Measurements from ENCODE around the gene HSD17B7. TPM values are rescaled to one million over a fixed set of nuclear protein-coding genes. Genes with fewer than 3 reads are reported as not detected.
"Not testable (repeated sequence)": the region's sequence is repeated elsewhere in the genome, so short reads cannot be mapped to it uniquely, and the experiment has no call there.

Gene HSD17B7, protein sequence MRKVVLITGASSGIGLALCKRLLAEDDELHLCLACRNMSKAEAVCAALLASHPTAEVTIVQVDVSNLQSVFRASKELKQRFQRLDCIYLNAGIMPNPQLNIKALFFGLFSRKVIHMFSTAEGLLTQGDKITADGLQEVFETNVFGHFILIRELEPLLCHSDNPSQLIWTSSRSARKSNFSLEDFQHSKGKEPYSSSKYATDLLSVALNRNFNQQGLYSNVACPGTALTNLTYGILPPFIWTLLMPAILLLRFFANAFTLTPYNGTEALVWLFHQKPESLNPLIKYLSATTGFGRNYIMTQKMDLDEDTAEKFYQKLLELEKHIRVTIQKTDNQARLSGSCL
- 18.3 TPM for total RNA-seq (2013)
- polyA plus RNA-seq (10 to 100 TPM; 11.6 to 15.4 (median 11.9) TPM), polyA minus RNA-seq (5.4 and 8.9 TPM in 2 replicates), total RNA-seq (1.9 to 9.7 (median 5.5) reads per million in 11 experiments)

DNA sequence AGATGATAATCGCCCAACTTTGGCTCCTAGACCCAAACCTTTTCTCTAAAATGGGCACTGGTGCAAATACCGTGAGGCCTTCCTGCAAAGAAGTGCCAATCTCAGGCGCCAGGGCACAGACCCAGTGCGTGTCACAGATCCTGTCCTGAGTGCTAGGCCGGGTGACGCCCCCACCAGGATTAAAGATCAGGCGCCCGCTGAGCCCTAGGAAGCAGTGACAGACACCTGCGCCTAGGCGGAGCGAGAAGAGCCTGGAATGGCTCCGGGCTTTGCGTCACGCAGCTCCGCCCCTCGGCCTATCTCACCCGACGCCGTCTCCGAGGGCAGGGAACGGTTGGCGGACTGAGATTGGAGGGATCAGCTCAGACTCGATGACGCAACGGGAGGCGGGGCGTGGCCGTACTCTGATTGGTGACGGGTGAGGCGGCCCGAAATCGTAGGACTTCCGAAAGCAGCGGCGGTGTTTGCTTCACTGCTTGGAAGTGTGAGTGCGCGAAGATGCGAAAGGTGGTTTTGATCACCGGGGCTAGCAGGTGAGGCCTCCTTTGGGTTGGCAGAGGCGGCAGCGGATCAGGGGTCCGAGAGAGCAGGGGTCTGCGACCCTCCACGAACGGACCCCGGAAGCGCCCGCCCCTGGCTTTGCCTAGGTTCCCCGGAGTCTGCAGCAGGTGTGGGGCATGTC, at the start of gene HSD17B7:
Gene HSD17B7, plus strand, starts transcription at position 400 of the 682 bp plus-strand sequence. Its CDS starts 99 bp downstream, at position 499.
- H3K9me3 ChIP-seq (replicated peaks in 1 of 2; ENCODE audit: control insufficient read depth in 1 of 2, insufficient read depth in 1 of 2, low read length in 2 of 2); H3K4me1 ChIP-seq (ENCODE audit: control insufficient read depth in 1 of 2, insufficient read depth in 2 of 2, low read length in 2 of 2); H3K36me3 ChIP-seq (replicated peaks in 1 of 2; ENCODE audit: control insufficient read depth in 1 of 2, insufficient read depth in 2 of 2, low read length in 2 of 2); H3K79me2 ChIP-seq (ENCODE audit: insufficient read depth, low read length); H3K4me2 ChIP-seq (replicated peaks; ENCODE audit: extremely low read depth, low read length, poor library complexity, severe bottlenecking); intact Hi-C loops (cut with micrococcal nuclease); H4K20me1 ChIP-seq (ENCODE audit: insufficient read depth, low read length); H3K27me3 ChIP-seq (ENCODE audit: control insufficient read depth in 2 of 2, insufficient read depth in 2 of 2, low read length in 2 of 2); H3K27me3 Mint-ChIP-seq (ENCODE audit: low read depth in 3 of 3); H3K9me3 Mint-ChIP-seq; H3K4me1 Mint-ChIP-seq: not testable (repeated sequence)
- TF ChIP-seq, protein P1, sequence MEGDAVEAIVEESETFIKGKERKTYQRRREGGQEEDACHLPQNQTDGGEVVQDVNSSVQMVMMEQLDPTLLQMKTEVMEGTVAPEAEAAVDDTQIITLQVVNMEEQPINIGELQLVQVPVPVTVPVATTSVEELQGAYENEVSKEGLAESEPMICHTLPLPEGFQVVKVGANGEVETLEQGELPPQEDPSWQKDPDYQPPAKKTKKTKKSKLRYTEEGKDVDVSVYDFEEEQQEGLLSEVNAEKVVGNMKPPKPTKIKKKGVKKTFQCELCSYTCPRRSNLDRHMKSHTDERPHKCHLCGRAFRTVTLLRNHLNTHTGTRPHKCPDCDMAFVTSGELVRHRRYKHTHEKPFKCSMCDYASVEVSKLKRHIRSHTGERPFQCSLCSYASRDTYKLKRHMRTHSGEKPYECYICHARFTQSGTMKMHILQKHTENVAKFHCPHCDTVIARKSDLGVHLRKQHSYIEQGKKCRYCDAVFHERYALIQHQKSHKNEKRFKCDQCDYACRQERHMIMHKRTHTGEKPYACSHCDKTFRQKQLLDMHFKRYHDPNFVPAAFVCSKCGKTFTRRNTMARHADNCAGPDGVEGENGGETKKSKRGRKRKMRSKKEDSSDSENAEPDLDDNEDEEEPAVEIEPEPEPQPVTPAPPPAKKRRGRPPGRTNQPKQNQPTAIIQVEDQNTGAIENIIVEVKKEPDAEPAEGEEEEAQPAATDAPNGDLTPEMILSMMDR (IDR thresholded peaks at IDR 0.05) = peak; percentile 10
- WGBS (ENCODE audit: insufficient coverage) = 0% methylated on average over 7 of the region's 49 CpGs
- Mint-ChIP-seq H3K36me3 (peaks cover 8 to 16% of the 10 kb centered on the region in 2 donors), H3K4me3 (peak within 1 kb of the TSS; percentile 88 to 91), H3K27ac (peak within 1 kb of the TSS; percentile 90 to 97 (median 96))
- peak within 1 kb of the TSS; percentile 64 for H3K9ac ChIP-seq (ENCODE audit: insufficient read depth, low read length, poor library complexity, severe bottlenecking)
- peak within 1 kb of the TSS; percentile 38 to 90 for H3K27ac ChIP-seq (ENCODE audit: low read depth in 1 of 2, low read length in 2 of 2)
- H2AFZ ChIP-seq (ENCODE audit: insufficient read depth, low read depth, low read length, poor library complexity, severe bottlenecking) = peak within 1 kb of the TSS; percentile 81
- peak within 1 kb of the TSS; percentile 53 to 71 (median 60) for H3K4me3 ChIP-seq (replicated peaks in 1 of 3; ENCODE audit: low read depth in 2 of 3, low read length in 3 of 3)
- DNase-seq = peak; percentile 67 to 78 (median 68)

DNA sequence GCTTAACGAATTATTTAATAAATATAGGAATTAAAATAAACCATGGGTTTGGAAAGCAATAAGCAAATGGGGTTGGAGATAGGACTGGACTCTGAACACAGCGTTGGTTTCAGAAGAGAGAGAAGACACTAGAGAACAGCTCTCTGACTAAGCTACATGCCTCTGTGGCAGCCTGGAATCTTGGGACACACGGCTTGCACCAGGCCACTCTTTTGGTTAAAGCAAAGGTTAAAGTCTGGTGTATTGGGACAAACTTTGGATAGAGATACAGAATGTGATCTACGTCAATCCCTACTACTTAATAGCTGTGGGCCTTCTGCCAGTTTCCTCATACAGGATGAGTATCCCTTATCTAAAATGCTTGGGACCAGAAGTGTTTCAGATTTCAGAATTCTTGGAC, 49.7 kb upstream of the HSD17B7 start:
- peaks cover 0 to 9% (median 3%) of the 10 kb centered on the region in 7 donors for H3K9me3 Mint-ChIP-seq
- no peaks in the 10 kb centered on the region for H3K79me2 ChIP-seq (ENCODE audit: insufficient read depth, low read length)
- H3K27me3 ChIP-seq (ENCODE audit: control insufficient read depth in 2 of 2, insufficient read depth in 2 of 2, low read length in 2 of 2) = no peaks in the 10 kb centered on the region
- no peak overlapping the region for H3K27ac Mint-ChIP-seq
- no peaks in the 10 kb centered on the region for H3K4me1 Mint-ChIP-seq
- no peak overlapping the region for H3K9ac ChIP-seq (ENCODE audit: insufficient read depth, low read length, poor library complexity, severe bottlenecking)
- H3K4me1 ChIP-seq (ENCODE audit: control insufficient read depth in 1 of 2, insufficient read depth in 2 of 2, low read length in 2 of 2) = no peaks in the 10 kb centered on the region
- no peak overlapping the region for H3K4me3 Mint-ChIP-seq
- H2AFZ ChIP-seq (ENCODE audit: insufficient read depth, low read depth, low read length, poor library complexity, severe bottlenecking) = no peak overlapping the region
- H3K4me2 ChIP-seq (replicated peaks; ENCODE audit: extremely low read depth, low read length, poor library complexity, severe bottlenecking) = no peak overlapping the region
- WGBS (ENCODE audit: insufficient coverage) = no CpG with 5 or more reads among the region's 4 CpGs
- DNase-seq = no peak
- H3K9me3 ChIP-seq (replicated peaks in 1 of 2; ENCODE audit: control insufficient read depth in 1 of 2, insufficient read depth in 1 of 2, low read length in 2 of 2) = peaks cover 0 to under 1% of the 10 kb centered on the region in 2 donors
- no peaks in the 10 kb centered on the region for H4K20me1 ChIP-seq (ENCODE audit: insufficient read depth, low read length)
- H3K27me3 Mint-ChIP-seq (ENCODE audit: low read depth in 3 of 3) = peaks cover 0 to 1% (median 0%) of the 10 kb centered on the region in 3 donors
- no peak overlapping the region for H3K4me3 ChIP-seq (replicated peaks in 1 of 3; ENCODE audit: low read depth in 2 of 3, low read length in 3 of 3)
- no peaks in the 10 kb centered on the region for H3K36me3 ChIP-seq (replicated peaks in 1 of 2; ENCODE audit: control insufficient read depth in 1 of 2, insufficient read depth in 2 of 2, low read length in 2 of 2)
- no peak overlapping the region for H3K27ac ChIP-seq (ENCODE audit: low read depth in 1 of 2, low read length in 2 of 2)
- TF ChIP-seq, protein P1 (IDR thresholded peaks at IDR 0.05) = no peak
- H3K36me3 Mint-ChIP-seq = no peaks in the 10 kb centered on the region
- intact Hi-C loops (cut with micrococcal nuclease) = no loop called here
